K562 (cell line): Measurements from ENCODE around the gene TP53BP2. TPM values are rescaled to one million over a fixed set of nuclear protein-coding genes. Genes with fewer than 3 reads are reported as not detected.

Source experiments
- CHD7 ChIP-seq: fragments of 200-600 bp; sonication (generic); IDR thresholded peaks from one replicate; pipeline ENCODE4 v1.6.1; 2012; ENCODE audit warnings: mild to moderate bottlenecking, low read depth, low read length, inconsistent platforms
- CTCF ChIP-seq, 3 experiments: IDR thresholded peaks in 2 of 3; conservative IDR thresholded peaks in 1 of 3; 2 replicates each; pipeline ENCODE4 v1.5.1; 2011 to 2012; ENCODE audit warnings: low read length in 3 of 3, mild to moderate bottlenecking in 3 of 3, control low read depth in 2 of 3, improper control_type of control experiment in 1 of 3, inconsistent platforms in 1 of 3, low read depth in 1 of 3, mixed read lengths in 1 of 3, moderate library complexity in 1 of 3; ENCODE audit not compliant: insufficient read depth in 2 of 3
- DEAF1 ChIP-seq: fragments of 450-650 bp; formaldehyde crosslinking; IDR thresholded peaks from 2 replicates; pipeline ENCODE4 v1.4.0; 2020; ENCODE audit warnings: mild to moderate bottlenecking, moderate library complexity
- DPF2 ChIP-seq: fragments of 450-650 bp; IDR thresholded peaks from 2 replicates; pipeline ENCODE4 v1.6.1; 2016
- PBX2 ChIP-seq, 2 experiments: IDR thresholded peaks in 1 of 2; conservative IDR thresholded peaks in 1 of 2; 2 replicates each; pipeline ENCODE4 v1.6.1; 2016; ENCODE audit warnings: low read depth in 2 of 2, mild to moderate bottlenecking in 1 of 2, missing compliant biosample characterization in 1 of 2, missing genetic modification characterization in 1 of 2, moderate library complexity in 1 of 2
- ZBTB43 ChIP-seq: sonication (generic); formaldehyde crosslinking; IDR thresholded peaks from 2 replicates; pipeline ENCODE4 v1.8.0; 2023; ENCODE audit warnings: mild to moderate bottlenecking, missing genetic modification reagents
- ZKSCAN3 ChIP-seq: fragments of 250-450 bp; sonication (Bioruptor Pico); IDR thresholded peaks from 2 replicates; pipeline ENCODE4 v1.4.0; 2020
- polyA plus RNA-seq, 8 experiments: library from polyadenylated mRNA; depleted of rRNA in 4 of 8; stranded (reverse) in 5 of 8; unstranded in 3 of 8; fragments of >200 nt; fragmentation: Nextera tagmentation in 2 of 8; fragmentation: Illumina TruSeq in 1 of 8; extraction: Ambion mirVana in 2 of 8; extraction: Trizol in 1 of 8; gene quantifications; 2 replicates each; pipeline versions ENCODE4 v1.2.1 to v1.2.3, GENCODE V29; 2011 to 2014; ENCODE audit warnings: inconsistent platforms in 1 of 8, missing spikeins in 1 of 8
- total RNA-seq, 7 experiments: library from RNA; depleted of rRNA in 6 of 7; stranded (reverse); fragments of >200 nt in 6 of 7; fragmentation: Illumina TruSeq in 2 of 7; extraction: Trizol in 2 of 7; gene quantifications; 2 replicates each; pipeline versions ENCODE4 v1.2.1 to v1.2.3, GENCODE V29; 2011 to 2021; ENCODE audit warnings: low replicate concordance in 1 of 7

The TP53BP2 gene
- total and polyA plus RNA-seq, 9 of the 15 experiments (the other 6 are each of a cell fraction or from before 2014, with no cell fraction given), result 17.0 to 69.6 (median 40.1) TPM

GRCh38 chr1:223811634-223812101 is 34.1 kb downstream of the TP53BP2 start (continued):
- TF ChIP-seq ZBTB43 (no peak), CTCF (IDR thresholded peaks at IDR 0.05 in 2 of 3, conservative IDR thresholded peaks at IDR 0.05 in 1 of 3; ENCODE audit: insufficient read depth in 2 of 3, low read depth in 1 of 3, low read length in 3 of 3) (peak; percentile 45 to 87 (median 59); a peak in 4 of 6 replicates), DEAF1 (CRISPR knock-in tag) (peak; percentile 94), PBX2 (CRISPR knock-in tag; IDR thresholded peaks at IDR 0.05; ENCODE audit: low read depth) (no peak), PBX2 (tag; conservative IDR thresholded peaks at IDR 0.05; ENCODE audit: low read depth) (no peak), ZKSCAN3 (no peak), CHD7 (no peak), DPF2 (no peak)
